ENCODE data around the gene ZSWIM3.
"Not testable (repeated sequence)": the region's sequence is repeated elsewhere in the genome, so short reads cannot be mapped to it uniquely, and the experiment has no call there.

ZSWIM3 gene

GRCh38 chr20:45857114-45857881, at the start of gene ZSWIM3, which contains the start of gene ACOT8:
TSS of gene ZSWIM3 (plus strand) at chr20:45857614. CDS start at chr20:45857826, 212 bp downstream.
TSS of gene ACOT8 (minus strand) at chr20:45857392. CDS start at chr20:45857315, 77 bp downstream.
- peak; percentile 92 for DNase-seq

GRCh38 chr20:45810191-45810970, 47.0 kb upstream of the ZSWIM3 start:
- no peak for DNase-seq

DNA sequence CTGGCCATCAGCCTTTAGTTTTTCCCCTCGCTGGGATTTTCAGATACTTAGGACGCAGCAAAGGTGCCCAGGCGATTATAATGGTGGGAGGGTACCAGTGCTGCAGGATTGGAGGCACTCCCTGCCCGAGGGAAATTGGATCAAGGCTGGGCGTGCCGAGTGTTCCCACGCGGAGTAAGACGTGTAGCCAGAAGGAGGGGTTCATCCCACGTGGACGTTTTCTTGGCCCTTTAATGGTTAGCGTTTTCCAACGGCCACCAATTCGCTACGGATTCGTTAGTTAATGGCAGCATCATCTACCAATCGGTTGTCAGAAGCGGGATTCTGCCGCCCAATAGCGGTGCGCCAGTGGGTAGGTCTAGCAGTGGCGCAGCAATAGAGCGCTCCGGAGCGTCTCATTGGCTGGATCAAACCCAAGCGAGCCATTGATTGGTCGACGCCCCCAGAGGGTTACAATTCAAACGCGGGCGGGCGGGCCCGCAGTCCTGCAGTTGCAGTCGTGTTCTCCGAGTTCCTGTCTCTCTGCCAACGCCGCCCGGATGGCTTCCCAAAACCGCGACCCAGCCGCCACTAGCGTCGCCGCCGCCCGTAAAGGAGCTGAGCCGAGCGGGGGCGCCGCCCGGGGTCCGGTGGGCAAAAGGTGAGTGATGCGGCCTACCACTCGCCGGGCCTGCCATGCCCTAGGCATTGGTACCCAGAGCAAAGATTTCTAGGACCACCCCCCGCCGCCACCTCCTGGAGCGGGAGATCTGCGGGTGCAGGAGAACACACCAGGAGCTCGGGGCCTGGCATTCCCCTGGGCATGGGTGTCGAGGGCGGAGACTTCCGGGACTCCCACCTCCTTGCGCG, 45.0 kb upstream of the ZSWIM3 start, which contains the start of gene UBE2C:
Gene UBE2C (plus strand): TSS at position 488 of the 849 bp plus-strand sequence. CDS start 52 bp downstream, at position 540.
- peak; percentile 91 for DNase-seq

DNA sequence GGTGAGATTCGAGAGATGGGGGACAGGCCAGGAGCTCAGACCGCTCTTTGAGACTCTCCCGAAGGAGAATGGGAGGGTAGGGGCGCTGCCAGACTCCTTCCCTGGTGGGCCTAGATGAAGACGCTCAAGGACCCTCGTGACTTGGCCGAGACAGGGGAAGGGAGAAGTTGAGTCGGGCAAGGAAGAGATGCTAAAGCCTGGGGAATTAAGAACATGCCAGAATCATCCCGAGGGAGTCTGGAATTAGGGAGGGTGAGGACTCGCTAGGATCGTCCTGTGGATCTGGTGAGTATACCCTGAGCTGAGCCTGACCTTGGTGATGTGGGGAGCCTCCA, 44.4 kb upstream of the ZSWIM3 start:
- DNase-seq, result no peak

- DNase-seq, result no peak
Measured at GRCh38 chr20:45813489-45813888, 43.9 kb upstream of the ZSWIM3 start.

DNA sequence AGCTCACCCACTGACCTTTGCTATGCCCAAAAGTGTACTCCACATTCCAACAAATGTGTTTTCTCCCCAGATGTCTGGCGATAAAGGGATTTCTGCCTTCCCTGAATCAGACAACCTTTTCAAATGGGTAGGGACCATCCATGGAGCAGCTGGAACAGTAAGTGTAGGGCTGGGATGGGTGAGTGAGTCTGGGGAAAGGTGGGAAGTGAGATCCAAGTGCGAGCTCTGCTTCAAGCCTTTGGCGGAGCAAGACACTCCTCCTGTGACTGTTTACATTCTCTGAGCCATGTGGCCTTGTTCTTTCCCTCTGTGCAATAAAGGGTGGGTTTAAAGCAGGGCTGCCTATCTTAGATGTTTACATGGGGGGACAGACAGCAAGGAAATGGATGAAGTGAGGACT, 43.1 kb upstream of the ZSWIM3 start:
- DNase-seq, result no peak

GRCh38 chr20:45816951-45817350, 40.5 kb upstream of the ZSWIM3 start:
- no peak for DNase-seq

GRCh38 chr20:45817376-45818194, 39.8 kb upstream of the ZSWIM3 start:
- DNase-seq, result no peak

DNA sequence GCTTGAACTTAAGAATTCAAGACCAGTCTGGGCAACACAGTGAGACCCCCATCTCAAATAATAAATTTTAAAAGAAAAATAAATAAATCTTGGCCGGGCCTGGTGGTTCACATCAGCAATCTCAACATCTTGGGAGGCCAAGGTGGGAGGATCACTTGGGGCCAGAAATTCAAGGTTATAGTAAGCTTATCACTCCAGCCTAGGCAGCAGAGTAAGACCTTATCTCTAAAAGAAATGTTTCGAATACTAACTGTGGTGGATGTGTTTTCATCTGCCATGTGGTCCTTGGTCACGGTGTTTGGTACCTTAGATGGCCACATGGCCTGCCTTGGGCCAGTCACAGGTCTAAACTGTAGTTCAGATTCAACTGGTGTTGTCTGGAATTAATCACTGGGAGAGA, 39.2 kb upstream of the ZSWIM3 start:
- no peak for DNase-seq

DNA sequence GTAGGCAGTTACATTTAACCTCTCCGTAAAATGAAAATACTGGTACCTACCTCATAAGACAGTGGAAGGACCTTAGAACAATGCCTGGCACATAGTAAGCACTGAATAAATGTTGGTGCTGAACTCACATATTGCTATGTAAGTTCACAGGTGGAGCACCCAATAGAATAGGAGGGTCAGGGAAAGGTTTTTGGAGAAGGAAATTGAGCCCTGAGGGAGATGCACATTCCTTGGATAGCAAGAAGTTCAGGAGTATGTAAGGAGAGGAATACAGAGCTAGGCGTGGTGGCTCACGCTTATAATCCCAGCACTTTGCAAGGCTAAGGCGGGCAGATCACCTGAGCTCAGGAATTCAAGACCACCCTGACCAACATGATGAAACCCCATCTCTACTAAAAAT, 37.9 kb upstream of the ZSWIM3 start:
- no peak for DNase-seq

GRCh38 chr20:45821947-45822346, 35.5 kb upstream of the ZSWIM3 start:
- no peak for DNase-seq

- DNase-seq, result no peak
Measured at GRCh38 chr20:45822857-45823256, 34.6 kb upstream of the ZSWIM3 start.

DNA sequence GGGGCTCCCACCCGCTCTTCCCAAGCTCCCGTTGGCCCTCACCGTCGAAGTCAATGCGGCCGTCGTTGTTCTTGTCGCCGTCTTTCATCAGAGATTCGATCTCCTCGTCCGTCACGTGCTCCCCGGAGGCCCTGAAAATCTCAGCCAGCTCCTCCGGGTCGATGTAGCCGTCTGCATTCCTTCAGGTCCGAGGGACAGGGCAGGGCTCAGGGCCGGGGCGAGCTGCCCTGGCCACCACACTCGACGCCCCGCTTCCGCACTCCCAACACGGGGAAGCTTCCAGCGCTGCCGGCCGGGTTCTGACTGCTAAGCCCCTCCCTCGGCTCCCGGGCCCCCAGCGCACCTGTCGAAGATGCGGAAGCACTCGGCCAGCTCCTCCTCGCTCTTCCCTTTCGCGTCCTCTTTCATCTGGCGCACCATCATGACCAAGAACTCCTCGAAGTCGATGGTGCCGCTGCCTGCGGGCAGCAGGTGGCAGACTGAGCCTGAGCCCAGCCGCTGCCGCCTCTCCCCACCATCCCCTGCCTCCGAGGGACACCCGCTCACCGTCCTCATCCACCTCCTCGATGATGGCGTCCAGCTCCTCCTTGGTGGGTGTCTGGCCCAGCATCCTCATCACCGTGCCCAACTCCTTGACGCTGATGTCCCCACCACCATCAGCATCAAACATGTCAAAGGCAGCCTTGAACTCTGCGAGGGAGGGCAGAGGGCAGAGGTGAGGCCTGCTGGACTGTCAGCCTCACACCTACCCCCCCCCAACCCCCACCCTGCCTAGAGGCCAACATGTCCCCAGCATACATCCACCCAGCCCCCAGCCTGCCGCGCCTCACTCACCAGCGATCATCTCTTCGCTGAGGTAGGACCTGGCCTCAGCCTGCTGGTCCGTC, 33.2 kb upstream of the ZSWIM3 start:
- peak; percentile 65 for DNase-seq

DNA sequence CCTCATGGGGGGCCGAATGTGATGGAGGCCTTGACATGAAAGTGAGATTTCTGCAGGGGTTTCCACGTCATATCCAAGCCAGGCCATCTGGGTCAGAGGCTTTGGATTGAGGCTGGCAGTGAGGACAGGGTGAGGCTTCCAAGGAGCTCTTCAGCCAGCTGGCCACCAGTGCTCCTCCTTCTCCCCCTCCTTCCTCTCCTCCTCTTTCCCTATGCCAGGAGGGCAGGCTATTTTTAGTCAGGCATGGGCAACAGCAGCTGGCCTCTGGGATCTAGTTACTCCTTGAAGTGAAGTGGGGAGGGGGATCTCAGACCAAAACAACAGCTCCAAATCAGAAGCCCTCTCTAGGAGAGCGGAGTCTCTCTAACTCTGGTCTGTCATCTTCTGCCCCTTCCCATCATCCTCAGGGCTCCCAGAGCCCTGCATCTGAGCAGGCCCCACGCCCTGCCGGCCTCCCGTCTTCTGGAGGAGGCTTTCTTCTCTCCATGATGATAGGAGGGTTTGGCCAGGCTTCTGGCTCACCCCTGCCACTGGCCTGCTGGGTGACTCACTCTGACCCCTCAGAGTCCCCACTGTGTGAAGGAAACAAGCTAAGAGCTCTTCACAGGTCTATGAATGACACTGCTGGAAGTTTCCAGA, 30.9 kb upstream of the ZSWIM3 start:
- no peak for DNase-seq

GRCh38 chr20:45827030-45827652, 30.3 kb upstream of the ZSWIM3 start, which contains the start of gene TNNC2:
TSS of gene TNNC2 (minus strand) at chr20:45827312. CDS start at chr20:45827248, 64 bp downstream.
- DNase-seq, result no peak

GRCh38 chr20:45827712-45828111, 29.7 kb upstream of the ZSWIM3 start:
- no peak for DNase-seq

GRCh38 chr20:45828589-45828988, 28.8 kb upstream of the ZSWIM3 start:
- DNase-seq, result no peak

DNA sequence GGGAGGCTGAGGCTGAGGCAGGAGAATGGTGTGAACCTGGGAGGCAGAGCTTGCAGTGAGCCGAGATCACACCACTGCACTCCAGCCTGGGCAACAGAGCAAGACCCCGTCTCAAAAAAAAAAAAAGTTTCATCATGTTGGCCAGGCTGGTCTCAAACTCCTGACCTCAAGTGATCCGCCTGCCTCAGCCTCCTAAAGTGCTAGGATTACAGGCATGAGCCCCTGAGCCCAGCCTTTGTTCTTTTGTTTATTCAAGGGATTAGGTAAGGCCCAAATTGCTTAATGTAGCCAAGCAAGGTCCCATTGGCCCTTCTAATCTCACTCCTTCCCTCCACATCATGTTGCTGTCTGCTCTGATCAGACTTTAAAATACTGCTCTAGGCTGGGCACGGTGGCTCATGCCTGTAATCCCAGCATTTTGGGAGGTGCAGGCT, 27.7 kb upstream of the ZSWIM3 start:
- not testable (repeated sequence) for DNase-seq

DNA sequence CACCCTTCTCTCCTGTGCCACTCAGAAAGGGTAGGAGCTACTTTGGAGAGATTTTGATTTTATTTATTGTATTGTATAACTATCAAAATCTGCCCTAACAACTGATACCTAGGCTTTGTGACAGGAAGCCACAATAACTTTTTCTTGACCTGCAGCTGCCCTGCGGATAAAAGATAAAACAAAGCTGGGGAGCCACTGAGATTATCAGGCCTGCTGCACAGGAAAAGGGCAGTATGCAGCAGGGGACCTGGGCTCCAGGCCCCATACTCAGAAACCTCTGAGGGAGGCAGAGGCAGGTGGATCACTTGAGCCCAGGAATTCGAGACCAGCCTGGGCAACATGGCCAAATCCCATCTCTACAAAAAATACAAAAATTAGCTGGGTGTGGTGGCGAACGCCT, 24.8 kb upstream of the ZSWIM3 start:
- DNase-seq, result no peak

Data from CD4-positive, alpha-beta T cell treated with Interleukin-17A for 4 hours (primary cell).